ENCODE measurements around the gene ULK4. TPM values are rescaled to one million over a fixed set of nuclear protein-coding genes. Genes with fewer than 3 reads are reported as not detected.

ULK4 gene
- polyA plus RNA-seq, 1 donor from 2014 or later: 7.2 TPM

- Histone ChIP-seq H3K9me2 (ENCODE audit: insufficient read depth, low read length) (no peaks in the 10 kb centered on the region), H3K4me2 (ENCODE audit: low read length) (no peak overlapping the region), H3K4me3 (ENCODE audit: low read length) (no peak overlapping the region), H3K27ac (ENCODE audit: low read length) (no peak overlapping the region), H3K27me3 (ENCODE audit: insufficient read depth, low read depth, low read length) (no peaks in the 10 kb centered on the region), H3K79me2 (replicated peaks; ENCODE audit: insufficient read depth, low read length) (no peaks in the 10 kb centered on the region), H3K9me3 (ENCODE audit: low read length) (no peaks in the 10 kb centered on the region), H4K20me1 (ENCODE audit: insufficient read depth) (no peaks in the 10 kb centered on the region), H3F3A (ENCODE audit: insufficient read depth, low read length, poor library complexity, severe bottlenecking) (no peaks in the 10 kb centered on the region), H3K36me3 (ENCODE audit: insufficient read depth, low read length) (no peaks in the 10 kb centered on the region), H2AFZ (ENCODE audit: low read depth, low read length) (no peak overlapping the region), H3K9ac (ENCODE audit: low read length) (no peak overlapping the region)
- no peak for TF ChIP-seq RAD21 (conservative IDR thresholded peaks at IDR 0.05)
- TF ChIP-seq SMC3 (conservative IDR thresholded peaks at IDR 0.05; ENCODE audit: poor library complexity): no peak
- no peak for TF ChIP-seq MXI1 (conservative IDR thresholded peaks at IDR 0.05; ENCODE audit: poor library complexity, severe bottlenecking)
- TF ChIP-seq EP300 (conservative IDR thresholded peaks at IDR 0.05; ENCODE audit: poor library complexity, severe bottlenecking): no peak
- TF ChIP-seq TAF1 (IDR thresholded peaks at IDR 0.05; ENCODE audit: low read depth): no peak
- TF ChIP-seq EZH2 (IDR thresholded peaks at IDR 0.05; ENCODE audit: borderline replicate concordance, insufficient read depth, low read length, poor library complexity, severe bottlenecking): no peak
- no peak for TF ChIP-seq REST (IDR thresholded peaks at IDR 0.05; ENCODE audit: borderline replicate concordance)
These were observed 382.0 kb downstream of the ULK4 start for GRCh38 chr3:41579861-41580260.

- H4K20me1 ChIP-seq (ENCODE audit: insufficient read depth): no peaks in the 10 kb centered on the region
- no peak overlapping the region for H3K4me2 ChIP-seq (ENCODE audit: low read length)
- TF ChIP-seq TAF1 (IDR thresholded peaks at IDR 0.05; ENCODE audit: low read depth) (no peak), POLR2AphosphoS5 (IDR thresholded peaks at IDR 0.05) (no peak), EP300 (conservative IDR thresholded peaks at IDR 0.05; ENCODE audit: poor library complexity, severe bottlenecking) (no peak), RAD21 (conservative IDR thresholded peaks at IDR 0.05) (no peak), MXI1 (conservative IDR thresholded peaks at IDR 0.05; ENCODE audit: poor library complexity, severe bottlenecking) (no peak), EZH2 (IDR thresholded peaks at IDR 0.05; ENCODE audit: borderline replicate concordance, insufficient read depth, low read length, poor library complexity, severe bottlenecking) (no peak), CTCF (IDR thresholded peaks at IDR 0.05; ENCODE audit: poor library complexity, severe bottlenecking) (no peak)
- no peaks in the 10 kb centered on the region for H3K9me3 ChIP-seq (ENCODE audit: low read length)
- H3K9me2 ChIP-seq (ENCODE audit: insufficient read depth, low read length): no peaks in the 10 kb centered on the region
- H3K9ac ChIP-seq (ENCODE audit: low read length): no peak overlapping the region
- H3K79me2 ChIP-seq (replicated peaks; ENCODE audit: insufficient read depth, low read length): no peaks in the 10 kb centered on the region
- H3K4me3 ChIP-seq (ENCODE audit: low read length): no peak overlapping the region
- H3K36me3 ChIP-seq (ENCODE audit: insufficient read depth, low read length): no peaks in the 10 kb centered on the region
- H2AFZ ChIP-seq (ENCODE audit: low read depth, low read length): no peak overlapping the region
- no peaks in the 10 kb centered on the region for H3F3A ChIP-seq (ENCODE audit: insufficient read depth, low read length, poor library complexity, severe bottlenecking)
- H3K27me3 ChIP-seq (ENCODE audit: insufficient read depth, low read depth, low read length): no peaks in the 10 kb centered on the region
- no peak overlapping the region for H3K27ac ChIP-seq (ENCODE audit: low read length)
These were observed 383.1 kb downstream of the ULK4 start for GRCh38 chr3:41578798-41579197.

Measured in neural cell (in vitro differentiated cells).